HFF-Myc (cell line): ENCODE results near the gene TRAPPC2L.

Source experiments
- DNase-seq: peaks from one replicate; pipeline ENCODE4 v3.0.0-alpha.2; 2011; ENCODE audit warnings: low read depth; ENCODE audit errors: extremely low read depth
- H3K4me3 ChIP-seq: replicated peaks from 2 replicates; pipeline ENCODE4 v1.5.1; 2011; ENCODE audit warnings: low read depth, mild to moderate bottlenecking, control low read depth, low read length
- TF ChIP-seq, protein P1 (sequence below): IDR thresholded peaks from 2 replicates; pipeline ENCODE4 v1.5.1; 2012; ENCODE audit warnings: mild to moderate bottlenecking, low read depth, low read length, control low read depth; ENCODE audit errors: missing control alignments

The TRAPPC2L gene

DNA sequence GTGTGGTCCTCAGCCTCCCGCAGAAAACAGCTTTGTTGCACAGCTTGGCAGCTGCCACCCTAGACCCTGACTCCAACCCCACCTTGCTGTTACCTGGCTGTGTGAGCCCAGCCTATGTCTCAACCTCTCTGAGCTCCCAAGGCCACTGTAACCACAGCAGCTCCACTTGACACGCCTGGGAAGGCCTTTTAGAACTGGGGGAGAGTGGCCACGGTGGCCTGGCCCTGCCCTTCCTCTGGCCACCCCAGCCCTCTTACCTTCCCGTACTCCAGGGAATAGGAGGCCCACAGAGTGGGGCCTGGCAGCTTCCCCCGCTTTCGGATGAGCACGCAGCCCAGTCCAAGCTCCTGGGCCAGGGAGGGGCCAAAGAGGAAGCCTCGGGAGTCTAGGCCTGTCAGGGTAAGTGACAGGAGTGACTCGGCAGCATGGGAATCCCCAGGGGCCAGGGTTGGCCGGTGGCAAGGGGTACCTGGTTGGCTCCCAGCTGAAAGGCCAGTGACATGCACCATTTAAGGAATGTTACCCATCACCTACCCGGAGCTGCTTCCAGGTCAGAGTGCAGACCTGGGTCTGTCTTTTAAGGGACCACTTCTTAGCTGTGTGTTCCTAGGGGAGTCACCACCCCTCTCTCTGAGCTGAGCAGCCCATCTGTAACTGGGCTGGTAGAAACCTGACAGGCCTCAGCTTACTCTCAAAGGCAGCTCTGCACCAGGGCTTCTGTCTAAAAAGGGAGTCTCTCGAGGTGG lies 46.6 kb upstream of the TRAPPC2L start:
- TF ChIP-seq, protein P1, sequence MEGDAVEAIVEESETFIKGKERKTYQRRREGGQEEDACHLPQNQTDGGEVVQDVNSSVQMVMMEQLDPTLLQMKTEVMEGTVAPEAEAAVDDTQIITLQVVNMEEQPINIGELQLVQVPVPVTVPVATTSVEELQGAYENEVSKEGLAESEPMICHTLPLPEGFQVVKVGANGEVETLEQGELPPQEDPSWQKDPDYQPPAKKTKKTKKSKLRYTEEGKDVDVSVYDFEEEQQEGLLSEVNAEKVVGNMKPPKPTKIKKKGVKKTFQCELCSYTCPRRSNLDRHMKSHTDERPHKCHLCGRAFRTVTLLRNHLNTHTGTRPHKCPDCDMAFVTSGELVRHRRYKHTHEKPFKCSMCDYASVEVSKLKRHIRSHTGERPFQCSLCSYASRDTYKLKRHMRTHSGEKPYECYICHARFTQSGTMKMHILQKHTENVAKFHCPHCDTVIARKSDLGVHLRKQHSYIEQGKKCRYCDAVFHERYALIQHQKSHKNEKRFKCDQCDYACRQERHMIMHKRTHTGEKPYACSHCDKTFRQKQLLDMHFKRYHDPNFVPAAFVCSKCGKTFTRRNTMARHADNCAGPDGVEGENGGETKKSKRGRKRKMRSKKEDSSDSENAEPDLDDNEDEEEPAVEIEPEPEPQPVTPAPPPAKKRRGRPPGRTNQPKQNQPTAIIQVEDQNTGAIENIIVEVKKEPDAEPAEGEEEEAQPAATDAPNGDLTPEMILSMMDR = no peak
- DNase-seq = no peak
- peak overlapping the region; percentile 90 for H3K4me3 ChIP-seq

DNA sequence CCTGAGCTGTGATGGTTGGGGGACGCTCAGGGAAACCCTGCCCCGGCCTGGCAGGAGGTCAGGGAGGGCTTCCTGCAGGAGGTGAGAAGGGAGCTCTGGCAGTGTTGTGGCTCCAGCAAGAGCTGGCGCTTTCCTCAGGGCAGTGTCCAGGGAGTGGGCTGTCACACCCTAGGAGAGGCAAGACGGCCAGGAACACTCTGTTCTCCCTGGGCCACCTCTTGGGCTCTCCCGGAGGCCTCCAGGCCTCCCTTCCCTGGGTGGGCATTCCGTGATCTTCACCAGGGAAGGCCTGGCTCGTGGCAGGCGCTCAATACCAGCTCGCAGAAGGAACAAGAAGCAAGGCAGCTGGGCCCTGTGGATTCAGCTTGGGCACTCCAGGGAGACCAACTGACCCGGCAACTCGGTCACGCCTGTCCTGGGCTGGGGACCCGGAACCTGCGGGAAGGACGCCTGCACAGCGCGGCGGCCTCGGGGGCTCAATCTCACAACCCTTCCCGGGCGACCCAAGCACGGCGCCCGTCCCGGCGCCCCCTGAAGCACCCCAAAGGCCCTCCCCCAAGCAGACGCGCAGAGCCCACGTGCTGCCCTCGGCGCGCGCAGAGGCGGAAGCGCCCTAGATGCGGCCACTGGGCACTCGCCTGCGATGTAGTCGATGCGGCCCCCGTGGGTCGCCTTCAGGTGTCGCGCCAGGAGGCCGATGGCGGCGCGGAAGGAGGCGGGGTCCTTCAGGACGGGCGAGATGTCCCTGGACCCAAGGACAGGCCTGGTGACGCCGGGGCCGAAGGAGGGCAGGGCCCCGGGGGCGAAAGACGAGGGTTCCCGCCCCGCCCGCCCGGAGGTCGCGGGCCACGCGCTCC lies 45.8 kb upstream of the TRAPPC2L start:
- no peak for DNase-seq
- peak overlapping the region; percentile 90 for H3K4me3 ChIP-seq
- TF ChIP-seq, protein P1 = no peak

DNA sequence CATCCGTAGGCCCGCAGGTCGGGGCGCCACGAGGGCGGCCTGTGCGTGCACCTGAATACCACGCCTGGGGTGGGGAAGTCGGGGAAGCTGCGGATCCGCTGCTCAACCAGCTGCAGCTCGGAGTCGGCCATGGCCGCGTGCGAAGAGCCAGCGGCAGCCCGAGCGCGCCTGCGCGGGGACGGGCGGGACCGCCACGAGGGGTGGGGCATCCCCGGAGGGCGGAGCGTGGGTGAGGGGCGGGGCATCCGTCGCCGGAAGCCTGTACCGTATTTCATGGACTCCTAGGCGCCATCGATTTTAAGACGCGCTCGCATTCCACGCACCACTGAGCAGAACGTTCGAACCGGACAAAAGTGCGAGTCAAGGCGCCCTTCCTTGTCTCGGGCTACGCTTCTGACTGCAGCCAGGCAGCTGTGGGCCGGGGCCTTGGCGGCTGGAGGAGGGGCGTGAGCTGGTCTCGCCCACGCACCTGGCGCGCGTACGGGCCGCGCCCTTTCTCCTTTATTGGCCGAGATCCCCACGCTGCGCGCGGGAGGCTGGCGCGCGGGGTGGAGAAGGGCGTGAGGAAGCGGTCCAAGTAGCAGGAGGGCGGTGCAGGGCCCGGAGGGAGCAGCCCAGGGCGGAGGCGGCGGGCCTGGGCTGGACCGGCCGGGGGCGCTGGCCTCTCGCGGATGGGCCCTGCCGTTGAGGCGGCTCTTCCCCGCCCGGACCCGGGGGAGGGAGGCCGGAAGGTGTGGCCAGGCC lies 45.0 kb upstream of the TRAPPC2L start, which contains the start of gene APRT:
APRT (minus strand) TSS at position 160 of the 744 bp plus-strand sequence; CDS start at position 131, 29 bp downstream.
- TF ChIP-seq, protein P1 = peak; percentile 18
- DNase-seq = peak; percentile 87
- H3K4me3 ChIP-seq = peak within 1 kb of the TSS; percentile 90

DNA sequence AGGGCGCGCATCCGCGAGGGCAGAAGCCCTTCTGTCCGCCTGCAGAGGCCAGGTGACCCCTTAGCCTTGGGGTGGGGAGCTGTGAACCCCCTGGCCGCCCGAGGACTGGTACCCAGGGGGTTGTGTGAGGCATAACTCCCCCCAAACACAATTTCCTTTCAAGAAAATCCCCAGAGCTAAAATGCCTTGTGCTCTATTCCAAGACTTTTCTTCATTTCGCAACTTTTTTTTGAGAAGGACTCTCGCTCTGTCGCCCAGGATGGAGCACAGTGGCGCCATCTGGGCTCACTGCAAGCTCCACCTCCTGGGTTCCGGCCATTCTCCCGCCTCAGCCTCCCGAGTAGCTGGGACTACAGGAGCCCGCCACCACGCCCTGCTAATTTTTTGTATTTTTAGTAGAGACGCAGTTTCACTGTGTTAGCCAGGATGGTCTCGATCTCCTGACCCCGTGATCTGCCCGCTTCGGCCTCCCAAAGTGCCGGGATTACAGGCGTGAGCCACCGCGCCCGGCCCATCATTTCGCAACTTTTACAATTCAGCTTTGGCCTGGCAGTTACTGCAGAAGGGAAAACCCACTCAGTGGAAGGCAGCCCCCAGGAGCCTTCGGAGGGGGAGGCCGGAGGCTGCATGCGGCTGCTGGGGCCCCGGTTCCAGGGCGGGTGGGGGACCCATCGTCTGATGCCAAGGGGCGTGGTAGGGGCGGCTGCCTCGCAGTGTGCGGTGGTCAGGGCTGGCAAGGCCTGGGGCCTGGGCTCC lies 44.2 kb upstream of the TRAPPC2L start:
- peak overlapping the region; percentile 90 for H3K4me3 ChIP-seq
- DNase-seq = no peak
- TF ChIP-seq, protein P1 = no peak

DNA sequence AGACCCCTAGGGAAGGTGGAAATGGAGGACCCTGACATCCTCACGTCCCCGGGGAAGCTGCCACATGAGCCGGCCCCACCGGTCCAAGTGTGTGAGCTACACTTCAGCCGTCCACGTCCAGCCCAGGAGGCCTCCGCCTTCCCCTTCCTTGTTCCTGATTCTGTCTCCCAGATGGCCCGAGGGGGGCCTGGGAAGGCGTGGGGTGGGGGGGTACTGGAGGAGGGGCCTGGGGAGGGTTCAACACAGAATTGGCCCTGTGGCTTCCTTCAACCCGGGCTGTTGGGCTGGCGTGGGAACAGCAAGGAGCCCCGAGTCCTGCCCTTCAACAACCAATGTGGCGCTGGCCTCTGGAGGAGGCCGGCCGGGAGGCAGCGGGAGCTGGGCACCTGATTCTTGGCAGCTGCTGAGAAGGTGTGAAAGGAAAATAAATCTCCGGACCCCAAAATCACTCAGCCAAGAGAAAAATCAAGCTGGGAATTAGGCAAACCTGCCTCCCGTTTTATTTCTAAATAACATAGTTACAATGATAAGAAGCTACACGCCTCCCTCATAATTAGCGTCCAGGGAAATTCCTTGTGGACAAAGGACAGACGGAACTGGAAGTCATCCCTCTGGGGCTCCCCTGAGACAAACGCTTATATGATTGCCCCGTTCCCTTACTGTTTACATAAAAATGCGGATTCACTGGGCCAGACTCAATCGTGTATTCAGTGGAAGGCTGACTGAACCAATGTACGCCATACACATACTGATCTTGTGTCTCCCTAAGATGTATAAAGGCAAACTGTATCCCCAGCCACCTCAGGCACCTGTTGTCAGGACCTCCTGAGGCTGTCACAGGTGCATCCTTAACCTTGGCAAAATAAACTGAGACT lies 43.4 kb upstream of the TRAPPC2L start:
- TF ChIP-seq, protein P1 = no peak
- no peak for DNase-seq
- H3K4me3 ChIP-seq = no peak overlapping the region
